Liver (tissue), 9 donors: ENCODE results near the gene SCAF11. TPM values are rescaled to one million over a fixed set of nuclear protein-coding genes. Genes with fewer than 3 reads are reported as not detected.

Source experiments
- DNase-seq: peaks from one replicate; pipeline ENCODE4 v3.0.0-alpha.2; 2017; ENCODE audit warnings: low spot score
- H3K27ac ChIP-seq, 2 donors: one replicate each; pipeline ENCODE4 v1.7.0; 2013; ENCODE audit warnings: inconsistent platforms in 2 of 2, low read length in 2 of 2, control low read depth in 1 of 2, low read depth in 1 of 2, mild to moderate bottlenecking in 1 of 2
- H3K27me3 ChIP-seq, 4 donors: one replicate each; pipeline versions ENCODE4 v1.6.1 to v1.7.0; 2013; ENCODE audit warnings: low read length in 3 of 4, inconsistent platforms in 1 of 4, mild to moderate bottlenecking in 1 of 4, moderate library complexity in 1 of 4; ENCODE audit not compliant: control insufficient read depth in 4 of 4, insufficient read depth in 4 of 4
- H3K36me3 ChIP-seq, 4 donors: one replicate each; pipeline versions ENCODE4 v1.6.1 to v1.7.0; 2013; ENCODE audit warnings: low read length in 3 of 4, mild to moderate bottlenecking in 3 of 4, low read depth in 1 of 4, moderate library complexity in 1 of 4; ENCODE audit not compliant: control insufficient read depth in 4 of 4, insufficient read depth in 3 of 4
- H3K4me1 ChIP-seq, 4 donors: one replicate each; pipeline versions ENCODE4 v1.6.1 to v1.7.0; 2013; ENCODE audit warnings: low read length in 3 of 4, mild to moderate bottlenecking in 3 of 4, moderate library complexity in 1 of 4; ENCODE audit not compliant: control insufficient read depth in 4 of 4, insufficient read depth in 4 of 4
- H3K4me3 ChIP-seq, 3 donors: one replicate each; pipeline versions ENCODE4 v1.6.1 to v1.7.0; 2013; ENCODE audit warnings: low read length in 3 of 3, control low read depth in 1 of 3, low read depth in 1 of 3, mild to moderate bottlenecking in 1 of 3
- H3K9ac ChIP-seq, 2 donors: one replicate each; pipeline ENCODE4 v1.7.0; 2013; ENCODE audit warnings: low read length in 2 of 2, mild to moderate bottlenecking in 2 of 2, moderate library complexity in 2 of 2, control low read depth in 1 of 2, low read depth in 1 of 2
- H3K9me3 ChIP-seq, 4 donors: one replicate each; pipeline versions ENCODE4 v1.6.1 to v1.7.0; 2013; ENCODE audit warnings: low read length in 3 of 4; ENCODE audit not compliant: control insufficient read depth in 4 of 4
- CTCF ChIP-seq: fragments of 150-350 bp; IDR thresholded peaks from 2 replicates; pipeline ENCODE4 v1.5.1; 2017; ENCODE audit warnings: improper control_type of control experiment, low read depth, low read length; ENCODE audit not compliant: missing input control
- EGR1 ChIP-seq, 2 donors: IDR thresholded peaks; 2 replicates each; pipeline ENCODE4 v1.6.1; 2016 to 2018; ENCODE audit warnings: antibody characterized with exemption in 2 of 2, low read depth in 2 of 2
- FOXA1 ChIP-seq: IDR thresholded peaks from 2 replicates; pipeline ENCODE4 v1.6.1; 2016; ENCODE audit warnings: antibody characterized with exemption
- FOXA2 ChIP-seq: IDR thresholded peaks from 2 replicates; pipeline ENCODE4 v1.6.1; 2016; ENCODE audit warnings: antibody characterized with exemption
- GABPA ChIP-seq, 2 donors: IDR thresholded peaks in 1 of 2; conservative IDR thresholded peaks in 1 of 2; 2 replicates each; pipeline ENCODE4 v1.6.1; 2016; ENCODE audit warnings: antibody characterized with exemption in 2 of 2, mild to moderate bottlenecking in 1 of 2, moderate library complexity in 1 of 2
- HNF4G ChIP-seq: IDR thresholded peaks from 2 replicates; pipeline ENCODE4 v1.6.1; 2016; ENCODE audit warnings: antibody characterized with exemption
- JUND ChIP-seq, 2 donors: IDR thresholded peaks; 2 replicates each; pipeline ENCODE4 v1.6.1; 2016; ENCODE audit warnings: antibody characterized with exemption in 2 of 2
- NR2F2 ChIP-seq: IDR thresholded peaks from 2 replicates; pipeline ENCODE4 v1.6.1; 2016; ENCODE audit warnings: antibody characterized with exemption
- RAD21 ChIP-seq, 2 donors: IDR thresholded peaks; 2 replicates each; pipeline ENCODE4 v1.6.1; 2016; ENCODE audit warnings: antibody characterized with exemption in 2 of 2, mild to moderate bottlenecking in 2 of 2
- RXRA ChIP-seq, 2 donors: IDR thresholded peaks; 2 replicates each; pipeline ENCODE4 v1.6.1; 2017 to 2018; ENCODE audit warnings: antibody characterized with exemption in 2 of 2, mild to moderate bottlenecking in 1 of 2
- SP1 ChIP-seq: IDR thresholded peaks from 2 replicates; pipeline ENCODE4 v1.6.1; 2018; ENCODE audit warnings: antibody characterized with exemption, mild to moderate bottlenecking
- TAF1 ChIP-seq: conservative IDR thresholded peaks from 2 replicates; pipeline ENCODE4 v1.6.1; 2016; ENCODE audit warnings: antibody characterized with exemption, mild to moderate bottlenecking
- YY1 ChIP-seq: IDR thresholded peaks from 2 replicates; pipeline ENCODE4 v1.6.1; 2016; ENCODE audit warnings: antibody characterized with exemption, mild to moderate bottlenecking
- WGBS: extraction: QIAGEN DNeasy Blood & Tissue Kit; methylation state at CpG from one replicate; pipeline ENCODE4 v1.1.7; 2013; 5-methylcytosine and 5-hydroxymethylcytosine counted together
- polyA plus RNA-seq, 2 donors: library from polyadenylated mRNA; stranded (reverse) in 1 of 2; unstranded in 1 of 2; fragments of 200-250 nt in 1 of 2; fragments of >200 nt in 1 of 2; fragmentation: Nextera tagmentation in 1 of 2; extraction: Ambion mirVana in 1 of 2; gene quantifications; one replicate each; pipeline versions ENCODE4 v1.2.1 to v1.2.3, GENCODE V29; 2013 to 2015
- total RNA-seq, 2 donors: library from RNA; depleted of rRNA; stranded (reverse); fragments of >200 nt; gene quantifications; one replicate each; pipeline ENCODE4 v1.2.3, GENCODE V29; 2014
- TF ChIP-seq, protein P1 (sequence below): IDR thresholded peaks from 2 replicates; pipeline ENCODE4 v1.6.1; 2016; ENCODE audit warnings: antibody characterized with exemption
- TF ChIP-seq, protein P2 (sequence below): IDR thresholded peaks from 2 replicates; pipeline ENCODE4 v1.6.1; 2016; ENCODE audit warnings: antibody characterized with exemption
- TF ChIP-seq, protein P3 (sequence below): IDR thresholded peaks from 2 replicates; pipeline ENCODE4 v1.6.1; 2016; ENCODE audit warnings: antibody characterized with exemption
- TF ChIP-seq, protein P4 (sequence below): IDR thresholded peaks from 2 replicates; pipeline ENCODE4 v1.6.1; 2016; ENCODE audit warnings: antibody characterized with exemption, mild to moderate bottlenecking
- donor health status: healthy.
- donor health status: healthy.
- donor health status: healthy.
- donor health status: healthy.
- donor health status: healthy.

Gene SCAF11
- total and polyA plus RNA-seq, 4 donors: 15.6 to 80.0 (median 43.9) TPM

- H3K27me3 ChIP-seq: no peaks in the 10 kb centered on the region
- no peaks in the 10 kb centered on the region for H3K9me3 ChIP-seq
- H3K4me3 ChIP-seq: no peak overlapping the region
- 67% methylated on average over 4 of the region's 4 CpGs for WGBS
- no peak overlapping the region for H3K27ac ChIP-seq
- TF ChIP-seq, protein P1, sequence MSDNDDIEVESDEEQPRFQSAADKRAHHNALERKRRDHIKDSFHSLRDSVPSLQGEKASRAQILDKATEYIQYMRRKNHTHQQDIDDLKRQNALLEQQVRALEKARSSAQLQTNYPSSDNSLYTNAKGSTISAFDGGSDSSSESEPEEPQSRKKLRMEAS: no peak
- no peak for TF ChIP-seq FOXA1
- no peak for TF ChIP-seq CTCF
- peaks cover 0 to 3% (median 0%) of the 10 kb centered on the region in 4 donors for H3K4me1 ChIP-seq
- H3K9ac ChIP-seq: no peak overlapping the region
- peaks cover 0 to 9% (median 0%) of the 10 kb centered on the region in 4 donors for H3K36me3 ChIP-seq
- no peak for DNase-seq
Observed at GRCh38 chr12:45909041-45909713, 81.2 kb downstream of the SCAF11 start.

DNA sequence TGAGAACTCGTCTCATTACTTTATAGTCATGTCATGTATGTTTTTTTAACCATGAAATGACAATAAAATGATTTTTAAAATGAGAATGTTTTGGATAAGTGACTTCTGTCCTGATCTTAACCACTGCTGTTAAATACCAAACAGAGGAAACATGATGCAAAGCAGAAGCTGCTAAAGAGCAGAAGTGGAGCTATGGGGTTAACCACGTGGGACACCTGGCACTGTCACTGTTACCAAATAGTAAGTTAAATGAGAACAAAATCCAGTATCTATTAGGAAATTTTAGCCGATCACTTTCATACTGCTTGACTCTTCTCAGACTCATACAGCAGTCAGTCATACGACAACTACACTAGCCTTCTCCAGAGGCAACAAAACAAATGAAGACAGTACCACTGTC is 82.4 kb downstream of the SCAF11 start:
- Histone ChIP-seq H3K27ac (no peak overlapping the region), H3K27me3 (no peaks in the 10 kb centered on the region), H3K9ac (no peak overlapping the region), H3K4me3 (no peak overlapping the region), H3K4me1 (peaks cover 0 to 3% (median 0%) of the 10 kb centered on the region in 4 donors), H3K36me3 (peaks cover 0 to 9% (median 0%) of the 10 kb centered on the region in 4 donors), H3K9me3 (no peaks in the 10 kb centered on the region)
- TF ChIP-seq FOXA1 (no peak), NR2F2 (no peak), RAD21 (IDR thresholded peaks at IDR 0.05) (no peak), YY1 (no peak), FOXA2 (no peak), SP1 (no peak), RXRA (IDR thresholded peaks at IDR 0.05) (no peak), GABPA (IDR thresholded peaks at IDR 0.05 in 1 of 2, conservative IDR thresholded peaks at IDR 0.05 in 1 of 2) (no peak), EGR1 (IDR thresholded peaks at IDR 0.05; ENCODE audit: low read depth in 2 of 2) (no peak), HNF4G (no peak), JUND (IDR thresholded peaks at IDR 0.05) (no peak), TAF1 (no peak), CTCF (no peak)
- TF ChIP-seq, protein P2, sequence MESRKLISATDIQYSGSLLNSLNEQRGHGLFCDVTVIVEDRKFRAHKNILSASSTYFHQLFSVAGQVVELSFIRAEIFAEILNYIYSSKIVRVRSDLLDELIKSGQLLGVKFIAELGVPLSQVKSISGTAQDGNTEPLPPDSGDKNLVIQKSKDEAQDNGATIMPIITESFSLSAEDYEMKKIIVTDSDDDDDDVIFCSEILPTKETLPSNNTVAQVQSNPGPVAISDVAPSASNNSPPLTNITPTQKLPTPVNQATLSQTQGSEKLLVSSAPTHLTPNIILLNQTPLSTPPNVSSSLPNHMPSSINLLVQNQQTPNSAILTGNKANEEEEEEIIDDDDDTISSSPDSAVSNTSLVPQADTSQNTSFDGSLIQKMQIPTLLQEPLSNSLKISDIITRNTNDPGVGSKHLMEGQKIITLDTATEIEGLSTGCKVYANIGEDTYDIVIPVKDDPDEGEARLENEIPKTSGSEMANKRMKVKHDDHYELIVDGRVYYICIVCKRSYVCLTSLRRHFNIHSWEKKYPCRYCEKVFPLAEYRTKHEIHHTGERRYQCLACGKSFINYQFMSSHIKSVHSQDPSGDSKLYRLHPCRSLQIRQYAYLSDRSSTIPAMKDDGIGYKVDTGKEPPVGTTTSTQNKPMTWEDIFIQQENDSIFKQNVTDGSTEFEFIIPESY: no peak
- TF ChIP-seq, protein P1: no peak
- TF ChIP-seq, protein P3, sequence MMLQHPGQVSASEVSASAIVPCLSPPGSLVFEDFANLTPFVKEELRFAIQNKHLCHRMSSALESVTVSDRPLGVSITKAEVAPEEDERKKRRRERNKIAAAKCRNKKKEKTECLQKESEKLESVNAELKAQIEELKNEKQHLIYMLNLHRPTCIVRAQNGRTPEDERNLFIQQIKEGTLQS: no peak
- TF ChIP-seq, protein P4, sequence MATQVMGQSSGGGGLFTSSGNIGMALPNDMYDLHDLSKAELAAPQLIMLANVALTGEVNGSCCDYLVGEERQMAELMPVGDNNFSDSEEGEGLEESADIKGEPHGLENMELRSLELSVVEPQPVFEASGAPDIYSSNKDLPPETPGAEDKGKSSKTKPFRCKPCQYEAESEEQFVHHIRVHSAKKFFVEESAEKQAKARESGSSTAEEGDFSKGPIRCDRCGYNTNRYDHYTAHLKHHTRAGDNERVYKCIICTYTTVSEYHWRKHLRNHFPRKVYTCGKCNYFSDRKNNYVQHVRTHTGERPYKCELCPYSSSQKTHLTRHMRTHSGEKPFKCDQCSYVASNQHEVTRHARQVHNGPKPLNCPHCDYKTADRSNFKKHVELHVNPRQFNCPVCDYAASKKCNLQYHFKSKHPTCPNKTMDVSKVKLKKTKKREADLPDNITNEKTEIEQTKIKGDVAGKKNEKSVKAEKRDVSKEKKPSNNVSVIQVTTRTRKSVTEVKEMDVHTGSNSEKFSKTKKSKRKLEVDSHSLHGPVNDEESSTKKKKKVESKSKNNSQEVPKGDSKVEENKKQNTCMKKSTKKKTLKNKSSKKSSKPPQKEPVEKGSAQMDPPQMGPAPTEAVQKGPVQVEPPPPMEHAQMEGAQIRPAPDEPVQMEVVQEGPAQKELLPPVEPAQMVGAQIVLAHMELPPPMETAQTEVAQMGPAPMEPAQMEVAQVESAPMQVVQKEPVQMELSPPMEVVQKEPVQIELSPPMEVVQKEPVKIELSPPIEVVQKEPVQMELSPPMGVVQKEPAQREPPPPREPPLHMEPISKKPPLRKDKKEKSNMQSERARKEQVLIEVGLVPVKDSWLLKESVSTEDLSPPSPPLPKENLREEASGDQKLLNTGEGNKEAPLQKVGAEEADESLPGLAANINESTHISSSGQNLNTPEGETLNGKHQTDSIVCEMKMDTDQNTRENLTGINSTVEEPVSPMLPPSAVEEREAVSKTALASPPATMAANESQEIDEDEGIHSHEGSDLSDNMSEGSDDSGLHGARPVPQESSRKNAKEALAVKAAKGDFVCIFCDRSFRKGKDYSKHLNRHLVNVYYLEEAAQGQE: no peak
- no peak for DNase-seq
- WGBS: 60% methylated on average over 4 of the region's 4 CpGs
